Suprapubic skin (tissue), 3 donors: Measurements from ENCODE around the gene CTU2.

ENCODE experiments used
- EP300 ChIP-seq: sonication (generic); formaldehyde crosslinking; IDR thresholded peaks from one replicate; pipeline ENCODE4 v1.6.1; 2017; ENCODE audit warnings: antibody characterized with exemption
- POLR2A ChIP-seq, 2 donors: fragments of 450-650 bp; IDR thresholded peaks; one replicate each; pipeline ENCODE4 v1.6.1; 2017; ENCODE audit warnings: antibody characterized with exemption in 2 of 2, mild to moderate bottlenecking in 2 of 2, moderate library complexity in 2 of 2
- TF ChIP-seq, protein P1 (sequence below), 2 donors: fragments of 200-600 bp in 1 of 2; fragments of 450-650 bp in 1 of 2; sonication (generic) in 1 of 2; IDR thresholded peaks; one replicate each; pipeline ENCODE4 v1.5.1; 2016 to 2019; ENCODE audit warnings: antibody characterized with exemption in 2 of 2, mild to moderate bottlenecking in 1 of 2, moderate library complexity in 1 of 2

DNA sequence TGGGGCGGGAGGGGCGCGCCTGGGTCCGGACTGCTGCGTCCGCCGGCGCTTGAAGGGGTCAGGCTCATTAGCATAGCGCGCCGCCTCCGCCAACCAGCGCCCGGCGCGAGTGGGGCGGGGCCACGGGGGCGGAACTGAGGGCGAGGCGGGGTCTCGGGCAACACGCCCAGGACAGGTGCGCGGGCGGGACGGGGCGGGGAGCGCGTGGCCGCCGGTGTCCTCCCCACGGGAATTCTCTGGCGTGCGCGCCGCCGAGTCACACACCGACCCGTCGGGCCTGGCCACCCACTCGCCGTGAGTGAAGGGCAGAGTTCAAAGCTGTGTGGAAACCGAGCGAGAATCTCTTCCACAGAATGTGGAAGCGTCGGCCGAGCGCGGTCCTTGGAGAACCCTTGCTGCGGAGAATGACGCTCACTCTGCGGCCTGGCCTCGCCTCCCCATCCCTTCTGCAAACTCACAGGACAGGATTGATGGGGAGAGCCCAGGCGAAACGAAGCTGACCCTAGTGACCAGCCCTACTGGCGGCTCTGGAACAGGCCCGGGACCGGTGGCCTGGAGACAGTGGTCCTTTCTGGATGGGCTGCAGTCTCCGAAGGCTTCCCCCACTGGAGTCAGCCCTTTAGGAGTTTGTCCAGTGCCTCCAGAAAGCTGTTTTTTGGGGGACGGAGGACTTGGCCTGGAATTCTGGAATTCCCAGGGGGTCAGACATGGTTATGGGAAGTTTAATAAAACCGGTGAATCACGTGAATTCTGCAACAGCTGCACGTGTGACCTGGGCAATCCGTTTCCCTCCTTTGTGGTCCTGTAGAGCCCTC is 19.7 kb upstream of the CTU2 start, which contains the start of gene SNAI3:
- TF ChIP-seq EP300 (no peak), POLR2A (IDR thresholded peaks at IDR 0.05) (no peak)
- TF ChIP-seq, protein P1, sequence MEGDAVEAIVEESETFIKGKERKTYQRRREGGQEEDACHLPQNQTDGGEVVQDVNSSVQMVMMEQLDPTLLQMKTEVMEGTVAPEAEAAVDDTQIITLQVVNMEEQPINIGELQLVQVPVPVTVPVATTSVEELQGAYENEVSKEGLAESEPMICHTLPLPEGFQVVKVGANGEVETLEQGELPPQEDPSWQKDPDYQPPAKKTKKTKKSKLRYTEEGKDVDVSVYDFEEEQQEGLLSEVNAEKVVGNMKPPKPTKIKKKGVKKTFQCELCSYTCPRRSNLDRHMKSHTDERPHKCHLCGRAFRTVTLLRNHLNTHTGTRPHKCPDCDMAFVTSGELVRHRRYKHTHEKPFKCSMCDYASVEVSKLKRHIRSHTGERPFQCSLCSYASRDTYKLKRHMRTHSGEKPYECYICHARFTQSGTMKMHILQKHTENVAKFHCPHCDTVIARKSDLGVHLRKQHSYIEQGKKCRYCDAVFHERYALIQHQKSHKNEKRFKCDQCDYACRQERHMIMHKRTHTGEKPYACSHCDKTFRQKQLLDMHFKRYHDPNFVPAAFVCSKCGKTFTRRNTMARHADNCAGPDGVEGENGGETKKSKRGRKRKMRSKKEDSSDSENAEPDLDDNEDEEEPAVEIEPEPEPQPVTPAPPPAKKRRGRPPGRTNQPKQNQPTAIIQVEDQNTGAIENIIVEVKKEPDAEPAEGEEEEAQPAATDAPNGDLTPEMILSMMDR (IDR thresholded peaks at IDR 0.05): no peak
